ENCODE results near the gene FBXO24.
A peak's percentile ranks its signal among the peaks of the same experiment; 100 is the strongest.

Gene FBXO24

GRCh38 chr7:100566018-100566531 is 20.1 kb upstream of the FBXO24 start:
- Histone ChIP-seq H3K9me3 (ENCODE audit: control insufficient read depth, insufficient read depth, low read length) (no peaks in the 10 kb centered on the region), H3K9ac (ENCODE audit: low read depth, low read length) (no peak overlapping the region), H3K4me1 (ENCODE audit: insufficient read depth, low read length) (peaks cover 12% of the 10 kb centered on the region), H3K36me3 (ENCODE audit: insufficient read depth, low read length) (no peaks in the 10 kb centered on the region)

GRCh38 chr7:100567031-100567730 is 18.9 kb upstream of the FBXO24 start:
- H3K4me1 ChIP-seq (ENCODE audit: insufficient read depth, low read length), result peaks cover 18% of the 10 kb centered on the region
- H3K36me3 ChIP-seq (ENCODE audit: insufficient read depth, low read length), result no peaks in the 10 kb centered on the region
- no peak overlapping the region for H3K9ac ChIP-seq (ENCODE audit: low read depth, low read length)
- no peaks in the 10 kb centered on the region for H3K9me3 ChIP-seq (ENCODE audit: control insufficient read depth, insufficient read depth, low read length)

DNA sequence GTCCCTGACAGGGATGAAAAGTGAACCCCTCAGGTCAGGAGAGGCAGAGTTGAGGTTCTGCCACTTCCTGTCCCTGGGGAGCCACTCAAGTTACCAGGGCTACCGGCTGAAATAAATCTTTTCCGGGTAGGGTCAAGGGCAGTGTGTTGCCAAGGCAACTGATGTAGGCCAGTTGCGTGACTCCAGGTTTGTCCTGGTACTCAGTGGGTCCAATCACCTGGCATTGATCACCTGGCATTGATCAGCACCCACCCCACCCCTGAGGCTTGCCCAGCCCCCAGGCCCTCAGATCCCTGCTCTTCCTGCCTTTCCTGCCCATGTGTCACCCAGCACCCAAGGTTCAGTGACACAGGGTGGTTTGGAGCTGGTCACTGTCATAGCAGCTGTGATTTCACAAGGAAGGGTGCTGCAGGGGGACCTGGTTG is 18.4 kb upstream of the FBXO24 start:
- no peak overlapping the region for H3K9ac ChIP-seq (ENCODE audit: low read depth, low read length)
- H3K36me3 ChIP-seq (ENCODE audit: insufficient read depth, low read length), result no peaks in the 10 kb centered on the region
- H3K4me1 ChIP-seq (ENCODE audit: insufficient read depth, low read length), result peaks cover 22% of the 10 kb centered on the region
- H3K9me3 ChIP-seq (ENCODE audit: control insufficient read depth, insufficient read depth, low read length), result no peaks in the 10 kb centered on the region

- peaks cover 22% of the 10 kb centered on the region for H3K4me1 ChIP-seq (ENCODE audit: insufficient read depth, low read length)
- H3K9me3 ChIP-seq (ENCODE audit: control insufficient read depth, insufficient read depth, low read length), result no peaks in the 10 kb centered on the region
- no peaks in the 10 kb centered on the region for H3K36me3 ChIP-seq (ENCODE audit: insufficient read depth, low read length)
- H3K9ac ChIP-seq (ENCODE audit: low read depth, low read length), result no peak overlapping the region
Observed at GRCh38 chr7:100568176-100568895, 17.8 kb upstream of the FBXO24 start.

- no peaks in the 10 kb centered on the region for H3K36me3 ChIP-seq (ENCODE audit: insufficient read depth, low read length)
- H3K9ac ChIP-seq (ENCODE audit: low read depth, low read length), result peak overlapping the region; percentile 74
- peaks cover 22% of the 10 kb centered on the region for H3K4me1 ChIP-seq (ENCODE audit: insufficient read depth, low read length)
- no peaks in the 10 kb centered on the region for H3K9me3 ChIP-seq (ENCODE audit: control insufficient read depth, insufficient read depth, low read length)
Observed at GRCh38 chr7:100568896-100569844, 17.0 kb upstream of the FBXO24 start.

DNA sequence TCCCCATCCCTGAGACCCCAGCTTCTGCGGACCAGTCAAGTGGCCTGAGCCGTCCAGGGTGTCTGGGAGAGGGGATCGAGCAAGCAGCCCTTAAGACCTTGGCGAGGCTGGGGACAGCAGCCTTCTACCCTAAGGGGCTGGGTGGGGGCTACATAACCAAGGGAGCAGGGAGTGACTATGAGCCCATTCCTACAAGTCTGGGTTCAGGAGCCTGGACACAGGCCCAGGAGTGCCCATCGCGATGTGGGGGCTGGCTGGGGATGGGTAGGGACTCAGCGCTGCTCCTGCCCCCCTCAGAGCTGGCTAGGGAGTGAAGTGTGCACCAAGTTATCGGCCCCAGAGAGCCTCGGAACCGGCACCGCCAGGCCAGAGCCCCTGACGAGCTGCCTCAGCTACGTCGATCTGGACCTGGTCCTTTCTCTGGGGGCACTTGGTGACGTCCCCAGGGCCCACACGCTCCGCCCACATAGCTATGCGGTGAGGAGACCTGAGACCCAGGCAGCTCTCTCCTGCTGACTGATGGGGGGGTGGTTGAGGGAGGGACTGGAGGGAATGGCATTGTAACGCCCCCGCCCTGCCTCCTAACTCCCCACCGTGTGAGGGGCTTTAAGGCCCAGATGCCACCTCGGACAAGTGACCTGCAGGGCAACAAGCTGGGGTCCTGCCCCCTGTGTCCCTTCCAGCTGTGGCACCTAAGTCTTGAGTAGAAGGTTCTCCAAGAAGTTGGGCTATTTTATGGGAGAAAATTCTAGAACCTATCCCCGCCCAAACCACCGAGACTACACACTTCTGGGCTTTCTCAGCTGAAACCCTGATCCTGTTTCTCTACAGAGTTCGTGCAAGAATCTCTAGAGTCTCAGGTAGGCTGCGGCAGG is 14.9 kb upstream of the FBXO24 start:
- no peaks in the 10 kb centered on the region for H3K36me3 ChIP-seq (ENCODE audit: insufficient read depth, low read length)
- H3K9ac ChIP-seq (ENCODE audit: low read depth, low read length), result peak overlapping the region; percentile 74; the same call in 1 of the 2 replicates
- H3K4me1 ChIP-seq (ENCODE audit: insufficient read depth, low read length), result peaks cover 22% of the 10 kb centered on the region
- no peaks in the 10 kb centered on the region for H3K9me3 ChIP-seq (ENCODE audit: control insufficient read depth, insufficient read depth, low read length)

DNA sequence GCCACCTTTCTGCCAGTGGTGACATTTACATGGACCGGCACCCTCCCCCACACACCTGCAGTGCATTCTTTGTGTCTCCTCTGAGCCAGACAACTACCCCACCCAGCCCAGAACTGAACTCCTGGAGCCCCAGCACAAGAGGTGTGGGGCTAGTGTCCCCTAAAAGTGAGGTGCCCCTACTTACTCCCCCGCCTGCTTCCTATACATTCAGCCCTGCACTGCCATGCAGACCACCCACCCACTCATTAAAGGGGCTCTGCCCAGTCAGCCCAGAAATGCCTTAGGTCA is 14.4 kb upstream of the FBXO24 start:
- no peaks in the 10 kb centered on the region for H3K36me3 ChIP-seq (ENCODE audit: insufficient read depth, low read length)
- H3K9ac ChIP-seq (ENCODE audit: low read depth, low read length), result 0 out of 2 replicates have a peak overlapping the region, but pooled peaks have one; percentile 74
- H3K4me1 ChIP-seq (ENCODE audit: insufficient read depth, low read length), result peaks cover 22% of the 10 kb centered on the region
- no peaks in the 10 kb centered on the region for H3K9me3 ChIP-seq (ENCODE audit: control insufficient read depth, insufficient read depth, low read length)

DNA sequence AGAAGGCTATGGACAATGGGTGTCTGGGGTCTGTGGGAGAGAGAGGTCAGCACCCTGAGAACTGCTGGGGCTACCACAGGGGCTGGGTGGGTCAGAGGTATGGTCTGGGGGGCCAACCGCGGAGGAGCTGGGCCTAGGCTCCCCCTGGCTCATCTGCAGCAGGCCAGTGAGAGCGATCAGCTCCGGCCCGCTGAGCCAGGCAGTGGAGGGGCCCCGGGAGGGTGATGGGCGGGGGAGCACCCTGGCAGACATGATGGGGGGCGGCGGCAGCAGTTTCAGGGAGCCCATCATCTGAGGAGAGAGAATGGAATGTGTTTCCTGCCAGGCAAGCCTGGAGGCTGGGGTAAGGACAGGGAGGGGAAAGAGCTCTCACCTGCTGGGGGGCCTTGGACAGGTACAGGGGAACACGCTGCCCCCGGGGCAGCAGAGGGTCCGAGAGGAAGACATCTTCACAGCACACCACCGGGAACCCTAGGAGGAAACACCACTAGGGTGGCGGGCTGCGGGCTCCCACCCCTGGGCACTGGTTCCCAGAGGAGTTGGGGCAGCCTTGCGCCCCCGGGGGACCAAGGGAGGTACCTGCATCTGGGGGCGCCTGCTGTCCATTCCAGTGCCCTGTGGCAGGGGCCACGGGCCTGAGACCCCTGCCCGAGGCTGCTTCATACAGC is 13.7 kb upstream of the FBXO24 start:
- Histone ChIP-seq H3K4me1 (ENCODE audit: insufficient read depth, low read length) (peaks cover 18% of the 10 kb centered on the region; the same call in 1 of the 2 replicates), H3K36me3 (ENCODE audit: insufficient read depth, low read length) (no peaks in the 10 kb centered on the region), H3K9me3 (ENCODE audit: control insufficient read depth, insufficient read depth, low read length) (no peaks in the 10 kb centered on the region), H3K9ac (ENCODE audit: low read depth, low read length) (no peak overlapping the region)

DNA sequence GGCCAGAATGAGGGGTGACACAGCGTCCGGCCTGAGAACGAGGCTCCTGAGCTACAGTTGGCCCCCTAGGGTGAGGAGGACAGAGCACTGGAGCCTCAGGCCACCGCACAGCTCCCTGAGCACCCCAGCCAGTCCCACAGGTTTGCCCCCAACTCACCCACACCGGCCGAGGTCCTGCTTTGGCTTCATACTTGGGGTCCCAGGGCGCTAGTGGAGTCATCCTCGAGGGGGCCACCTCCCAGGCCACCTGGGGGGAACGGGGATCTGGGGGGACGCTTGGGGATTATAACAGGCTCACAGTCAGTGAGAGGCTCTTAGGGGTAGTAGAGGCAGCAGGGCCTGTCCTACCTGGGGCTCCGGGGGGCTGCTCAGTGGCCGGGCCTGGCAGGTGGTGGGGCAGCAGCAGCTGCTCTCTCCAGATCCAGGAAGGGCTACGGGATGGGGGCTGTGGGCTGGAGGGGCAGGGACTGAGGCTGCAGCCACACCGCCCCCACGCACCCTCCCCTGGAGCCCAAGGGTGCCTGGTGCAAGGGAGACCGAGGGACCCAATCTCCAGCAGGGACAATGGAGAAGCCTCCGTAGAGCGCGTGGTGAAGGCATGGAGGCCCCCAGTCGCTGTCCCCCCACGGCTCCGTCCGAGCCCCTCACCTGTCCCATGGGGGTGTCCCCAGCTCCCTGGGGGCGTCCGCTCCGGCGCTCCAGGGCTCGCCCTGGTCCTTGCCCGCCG is 13.0 kb upstream of the FBXO24 start:
- H3K4me1 ChIP-seq (ENCODE audit: insufficient read depth, low read length), result peaks cover 16% of the 10 kb centered on the region; the same call in 1 of the 2 replicates
- no peaks in the 10 kb centered on the region for H3K9me3 ChIP-seq (ENCODE audit: control insufficient read depth, insufficient read depth, low read length)
- no peaks in the 10 kb centered on the region for H3K36me3 ChIP-seq (ENCODE audit: insufficient read depth, low read length)
- H3K9ac ChIP-seq (ENCODE audit: low read depth, low read length), result no peak overlapping the region

DNA sequence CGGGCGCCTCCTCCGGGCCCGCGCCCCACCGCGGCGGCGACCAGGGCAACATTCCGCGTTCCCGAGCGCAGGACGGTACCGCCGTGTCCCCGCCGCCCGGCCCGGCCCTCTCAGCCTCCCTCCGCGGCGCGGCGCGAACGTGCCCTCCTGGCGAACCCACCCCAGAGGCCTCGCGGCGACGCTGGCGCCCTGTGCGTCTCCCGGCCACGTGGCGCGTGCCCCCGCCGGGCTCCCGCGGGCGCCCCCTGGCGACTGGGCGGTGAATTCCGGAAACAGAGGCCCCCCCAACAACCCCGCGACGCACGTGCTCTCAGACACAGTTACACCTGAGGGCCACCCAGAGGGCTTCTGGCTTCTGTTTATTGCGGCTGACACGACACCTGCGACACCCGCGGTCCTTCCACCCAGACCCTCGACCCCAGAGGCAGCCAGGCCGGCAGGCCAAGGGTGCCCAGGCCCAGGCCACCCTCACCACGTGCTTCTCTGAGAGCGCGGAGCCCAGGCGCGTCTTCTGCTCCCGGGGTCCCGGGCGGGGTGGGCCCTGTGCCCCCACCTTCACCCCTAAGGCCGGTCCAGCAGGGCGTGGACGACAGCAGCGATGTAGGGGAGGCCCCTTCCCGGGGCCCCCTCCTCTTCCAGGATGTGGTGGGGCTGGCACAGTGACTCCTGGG is 12.3 kb upstream of the FBXO24 start, which contains the start of gene SAP25:
Gene SAP25, minus strand, starts transcription at position 210 of the 671 bp plus-strand sequence. Its CDS starts 158 bp downstream, at position 52.
- peaks cover 15% of the 10 kb centered on the region; the same call in 1 of the 2 replicates for H3K4me1 ChIP-seq (ENCODE audit: insufficient read depth, low read length)
- no peak within 1 kb of the TSS for H3K9ac ChIP-seq (ENCODE audit: low read depth, low read length)
- no peaks in the 10 kb centered on the region for H3K9me3 ChIP-seq (ENCODE audit: control insufficient read depth, insufficient read depth, low read length)
- H3K36me3 ChIP-seq (ENCODE audit: insufficient read depth, low read length), result no peaks in the 10 kb centered on the region

GRCh38 chr7:100574362-100575205 is 11.5 kb upstream of the FBXO24 start:
- Histone ChIP-seq H3K9ac (ENCODE audit: low read depth, low read length) (no peak overlapping the region), H3K9me3 (ENCODE audit: control insufficient read depth, insufficient read depth, low read length) (no peaks in the 10 kb centered on the region), H3K4me1 (ENCODE audit: insufficient read depth, low read length) (peaks cover 10% of the 10 kb centered on the region; the same call in 1 of the 2 replicates), H3K36me3 (ENCODE audit: insufficient read depth, low read length) (0 out of 2 replicates have a peak, but pooled peaks cover under 1% of the 10 kb centered on the region)

All from ES-I3 (cell line).